Glutamatergic neuron (in vitro differentiated cells): Measurements from ENCODE around the gene HTRA3. TPM values are rescaled to one million over a fixed set of nuclear protein-coding genes. Genes with fewer than 3 reads are reported as not detected.

Source experiments
- DNase-seq: peaks from one replicate; pipeline ENCODE4 v3.0.0; 2022
- H3K27ac Mint-ChIP-seq: one replicate; pipeline ENCODE4 v1.8.0; 2020; ENCODE audit warnings: mild to moderate bottlenecking, mixed read lengths, inconsistent platforms; ENCODE audit not compliant: unreplicated experiment
- H3K27me3 Mint-ChIP-seq: one replicate; pipeline ENCODE4 v1.8.0; 2020; ENCODE audit warnings: mild to moderate bottlenecking, moderate library complexity, mixed read lengths, inconsistent platforms; ENCODE audit not compliant: unreplicated experiment
- H3K36me3 Mint-ChIP-seq: one replicate; pipeline ENCODE4 v1.8.0; 2020; ENCODE audit warnings: mild to moderate bottlenecking, mixed read lengths, inconsistent platforms; ENCODE audit not compliant: unreplicated experiment
- H3K4me1 Mint-ChIP-seq: one replicate; pipeline ENCODE4 v1.8.0; 2020; ENCODE audit warnings: mild to moderate bottlenecking, low read depth, mixed read lengths, inconsistent platforms; ENCODE audit not compliant: unreplicated experiment
- H3K4me3 Mint-ChIP-seq: one replicate; pipeline ENCODE4 v1.8.0; 2020; ENCODE audit warnings: mild to moderate bottlenecking, mixed read lengths, inconsistent platforms; ENCODE audit not compliant: unreplicated experiment
- H3K9me3 Mint-ChIP-seq: one replicate; pipeline ENCODE4 v1.8.0; 2020; ENCODE audit warnings: mild to moderate bottlenecking, moderate library complexity, mixed read lengths, inconsistent platforms; ENCODE audit not compliant: unreplicated experiment
- CTCF ChIP-seq: fragments of 200-600 bp; sonication (generic); IDR thresholded peaks from one replicate; pipeline ENCODE4 v1.5.0; 2021; ENCODE audit not compliant: partially characterized antibody, unreplicated experiment
- total RNA-seq: library from RNA; stranded (reverse); fragmentation: NEBNext Ultra II Directional; extraction: Animal tissue kit (Norgen Biotek cat#: 25700); gene quantifications from one replicate; pipeline ENCODE4 v1.2.1, GENCODE V29; 2021; ENCODE audit not compliant: unreplicated experiment

HTRA3 gene
- total RNA-seq, 1 donor from 2014 or later = 0.64 TPM

GRCh38 chr4:8353912-8354453 is 84.4 kb downstream of the HTRA3 start:
- Mint-ChIP-seq H3K36me3 (peaks cover 6% of the 10 kb centered on the region), H3K9me3 (no peaks in the 10 kb centered on the region), H3K27me3 (peaks cover 4% of the 10 kb centered on the region), H3K4me1 (no peaks in the 10 kb centered on the region), H3K4me3 (no peak overlapping the region), H3K27ac (no peak overlapping the region)
- DNase-seq = peak; percentile 5
- TF ChIP-seq CTCF = no peak

GRCh38 chr4:8355306-8355705 is 85.8 kb downstream of the HTRA3 start:
- Mint-ChIP-seq H3K4me1 (no peaks in the 10 kb centered on the region), H3K36me3 (peaks cover 10% of the 10 kb centered on the region), H3K9me3 (peaks cover 1% of the 10 kb centered on the region), H3K4me3 (no peak overlapping the region), H3K27ac (no peak overlapping the region), H3K27me3 (peaks cover 4% of the 10 kb centered on the region)
- TF ChIP-seq CTCF = no peak
- no peak for DNase-seq

- Mint-ChIP-seq H3K36me3 (peaks cover 10% of the 10 kb centered on the region), H3K27ac (no peak overlapping the region), H3K4me3 (no peak overlapping the region), H3K27me3 (peaks cover 4% of the 10 kb centered on the region), H3K9me3 (peaks cover 1% of the 10 kb centered on the region), H3K4me1 (no peaks in the 10 kb centered on the region)
- peak; percentile 3 for DNase-seq
- no peak for TF ChIP-seq CTCF
Measured at GRCh38 chr4:8355864-8356565, 86.5 kb downstream of the HTRA3 start.

Other genes with a start within 250 kb of the HTRA3 start
- 7.5 TPM for gene ABLIM2, start 110.9 kb upstream of the HTRA3 start, total RNA-seq
- not detected for gene SH3TC1, start 70.5 kb upstream of the HTRA3 start, total RNA-seq
- 23.8 TPM for gene ACOX3, start 171.0 kb downstream of the HTRA3 start, total RNA-seq
- gene TRMT44, start 171.0 kb downstream of the HTRA3 start, total RNA-seq = 23.3 TPM